NCI-H1417 treated with DMSO at 0.1 percent for 48 hours (cell line): ENCODE results near the gene IL17C.

ENCODE experiments used
- DNase-seq: peaks from one replicate; lab custom pipeline; 2025; lab: John Stamatoyannopoulos, UW

IL17C gene

DNA sequence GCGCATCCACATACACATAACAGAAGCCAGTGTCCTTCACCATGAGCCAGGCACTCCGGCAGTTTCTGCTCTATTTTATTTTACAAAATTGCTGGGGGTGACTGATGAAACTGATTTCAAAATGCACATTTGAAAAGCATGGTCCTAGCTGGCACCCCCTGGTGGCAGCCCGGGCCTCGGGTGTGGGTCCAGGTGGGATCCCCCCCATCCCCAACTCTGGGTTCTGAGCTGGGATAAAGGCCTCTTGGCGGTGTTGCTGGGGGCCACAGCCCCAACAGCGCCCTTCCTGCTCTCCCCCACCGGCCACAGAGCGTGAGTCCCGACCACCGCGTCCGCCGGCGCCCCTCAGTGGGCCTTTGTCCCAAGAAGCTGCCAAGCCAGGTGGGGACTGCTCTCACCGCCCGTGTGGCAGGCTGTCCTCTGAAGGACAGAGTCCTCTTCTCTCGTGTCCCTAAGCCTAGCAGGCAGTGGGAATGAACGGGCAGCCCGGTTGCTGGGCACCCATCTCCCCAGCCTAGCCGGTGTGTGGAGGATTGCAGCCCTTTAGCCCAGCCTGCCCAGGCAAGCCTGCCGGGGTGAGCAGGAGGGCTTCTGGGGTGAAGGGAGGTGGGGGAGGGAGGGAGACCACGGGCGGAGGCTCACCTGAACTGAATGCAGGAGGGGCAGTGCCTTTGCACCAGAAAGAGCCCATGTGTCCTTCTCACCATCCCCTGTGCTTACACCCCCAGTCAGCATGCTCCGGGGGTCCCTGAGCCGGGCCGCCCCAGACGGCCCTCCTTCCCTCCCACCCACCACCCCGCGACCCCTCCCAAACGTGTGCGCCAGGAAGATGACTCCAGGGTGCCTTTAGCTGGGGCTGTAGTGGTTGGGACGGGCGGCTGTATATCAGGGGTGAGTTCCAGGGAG lies 47.0 kb downstream of the IL17C start:
- no peak for DNase-seq

DNA sequence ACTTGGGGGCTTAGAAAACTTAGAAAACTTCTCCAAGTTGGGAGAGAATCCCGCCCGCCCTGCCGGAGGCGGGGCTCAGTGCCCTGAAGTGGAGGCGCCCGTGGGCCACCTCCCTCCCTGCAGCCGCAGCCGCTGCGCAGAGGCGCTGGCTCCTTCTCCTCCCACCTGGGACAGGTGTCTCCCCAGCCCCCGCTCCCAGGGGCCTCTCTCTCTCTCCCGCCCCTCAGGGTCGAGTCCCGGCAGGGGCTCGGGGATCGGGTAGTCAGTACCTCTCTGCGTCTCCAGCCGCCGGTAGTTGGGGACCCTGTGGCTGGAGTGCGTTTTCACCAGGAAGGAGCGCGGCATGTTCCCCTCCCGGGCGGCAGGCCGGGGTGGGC lies 47.7 kb downstream of the IL17C start:
- no peak for DNase-seq

DNA sequence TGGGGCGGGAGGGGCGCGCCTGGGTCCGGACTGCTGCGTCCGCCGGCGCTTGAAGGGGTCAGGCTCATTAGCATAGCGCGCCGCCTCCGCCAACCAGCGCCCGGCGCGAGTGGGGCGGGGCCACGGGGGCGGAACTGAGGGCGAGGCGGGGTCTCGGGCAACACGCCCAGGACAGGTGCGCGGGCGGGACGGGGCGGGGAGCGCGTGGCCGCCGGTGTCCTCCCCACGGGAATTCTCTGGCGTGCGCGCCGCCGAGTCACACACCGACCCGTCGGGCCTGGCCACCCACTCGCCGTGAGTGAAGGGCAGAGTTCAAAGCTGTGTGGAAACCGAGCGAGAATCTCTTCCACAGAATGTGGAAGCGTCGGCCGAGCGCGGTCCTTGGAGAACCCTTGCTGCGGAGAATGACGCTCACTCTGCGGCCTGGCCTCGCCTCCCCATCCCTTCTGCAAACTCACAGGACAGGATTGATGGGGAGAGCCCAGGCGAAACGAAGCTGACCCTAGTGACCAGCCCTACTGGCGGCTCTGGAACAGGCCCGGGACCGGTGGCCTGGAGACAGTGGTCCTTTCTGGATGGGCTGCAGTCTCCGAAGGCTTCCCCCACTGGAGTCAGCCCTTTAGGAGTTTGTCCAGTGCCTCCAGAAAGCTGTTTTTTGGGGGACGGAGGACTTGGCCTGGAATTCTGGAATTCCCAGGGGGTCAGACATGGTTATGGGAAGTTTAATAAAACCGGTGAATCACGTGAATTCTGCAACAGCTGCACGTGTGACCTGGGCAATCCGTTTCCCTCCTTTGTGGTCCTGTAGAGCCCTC lies 48.3 kb downstream of the IL17C start, which contains the start of gene SNAI3:
SNAI3 (minus strand) TSS at position 69 of the 815 bp plus-strand sequence. CDS start 101 bp downstream, outside the sequence.
- no peak for DNase-seq

DNA sequence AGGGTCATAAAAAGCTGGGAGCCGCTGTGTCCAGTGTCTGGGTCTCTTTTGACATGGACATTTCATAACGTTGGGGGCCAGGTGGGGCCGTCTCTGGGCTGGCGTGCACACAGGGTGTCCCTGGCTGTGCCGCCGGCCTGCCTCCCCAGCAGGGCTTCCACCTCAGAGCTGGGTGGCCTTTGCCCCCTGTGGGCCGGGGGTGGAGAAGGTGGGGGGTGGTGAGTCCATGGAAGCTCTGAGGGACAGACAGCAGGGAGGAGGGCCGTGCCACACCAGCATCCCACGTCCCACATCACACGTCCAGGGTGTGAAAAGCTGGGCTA lies 48.8 kb downstream of the IL17C start:
- DNase-seq = no peak

DNA sequence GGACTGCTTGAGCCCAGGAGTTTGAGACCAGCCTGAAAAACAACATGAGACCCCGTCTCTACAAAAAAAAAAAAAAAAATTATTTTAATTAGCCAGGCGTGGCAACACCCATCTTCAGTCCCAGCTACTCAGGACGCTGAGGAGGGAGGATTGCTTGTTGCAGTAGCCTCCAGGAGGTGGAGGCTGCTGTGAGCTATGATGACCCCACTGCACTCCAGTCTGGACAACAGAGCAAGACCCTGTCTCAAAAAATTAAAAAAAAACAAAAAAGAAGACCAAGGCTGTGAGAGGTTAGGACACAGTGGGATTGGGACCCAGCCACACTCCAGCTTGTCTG lies 49.3 kb downstream of the IL17C start:
- DNase-seq = no peak

DNA sequence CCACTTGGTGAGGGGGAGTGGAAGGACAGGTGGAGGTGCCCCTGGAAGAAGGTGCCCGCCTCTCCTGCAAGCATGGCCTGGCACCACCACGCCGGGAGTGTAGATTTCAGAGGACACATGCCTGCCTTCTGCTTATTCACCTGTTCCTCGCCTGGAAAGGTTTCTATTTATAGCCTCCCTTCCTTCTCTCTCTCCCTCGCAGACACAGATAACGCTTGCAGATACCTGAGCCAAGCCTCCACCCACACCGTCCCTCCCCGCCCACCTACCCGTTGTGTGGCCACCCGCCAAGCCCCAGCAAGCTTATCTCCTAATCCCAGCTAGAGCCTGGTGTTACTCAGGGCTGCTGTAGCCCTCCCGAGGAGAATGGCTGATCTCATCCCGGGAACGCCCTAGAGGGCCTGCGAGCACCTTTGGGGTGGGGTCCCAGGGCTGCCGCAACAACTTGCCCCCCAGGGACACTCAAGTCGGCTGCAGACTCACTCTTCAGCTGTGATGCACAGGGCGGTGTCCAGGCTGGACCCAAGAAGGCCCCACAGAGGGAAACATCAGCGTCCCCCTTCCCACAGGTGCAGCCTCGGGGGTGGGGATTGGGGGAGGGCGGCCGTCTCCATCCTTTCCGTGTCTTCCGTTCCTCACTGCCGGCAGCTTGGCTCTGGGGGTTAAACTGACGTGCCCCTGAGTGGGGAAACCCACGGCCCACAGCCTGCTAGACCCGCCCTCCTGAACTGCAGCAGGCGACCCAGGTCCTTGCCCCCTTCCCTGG lies 49.8 kb downstream of the IL17C start:
- no peak for DNase-seq
